Body of pancreas (tissue), 4 donors: ENCODE measurements around the gene LRRC8A. TPM values are rescaled to one million over a fixed set of nuclear protein-coding genes. Genes with fewer than 3 reads are reported as not detected.

Experiments
- ATAC-seq: fragments of 150-250 bp; one replicate; pipeline ENCODE4 v1.9.1; 2016
- DNase-seq, 4 donors: peaks; one replicate each; pipeline ENCODE4 v3.0.0-alpha.2; 2019
- H3K27ac ChIP-seq, 4 donors: fragments of 200-600 bp; sonication (generic); 1 replicate in 3 of 4; 2 replicates in 1 of 4; pipeline versions ENCODE4 v1.5.1 to v1.6.1; 2016 to 2019; ENCODE audit warnings: mild to moderate bottlenecking in 1 of 4, mixed read lengths in 1 of 4, moderate library complexity in 1 of 4
- H3K27me3 ChIP-seq, 2 donors: fragments of 200-600 bp; sonication (generic); one replicate each; pipeline ENCODE4 v1.6.0; 2016; ENCODE audit warnings: mild to moderate bottlenecking in 1 of 2
- H3K36me3 ChIP-seq, 2 donors: fragments of 200-600 bp; sonication (generic); replicated peaks in 1 of 2; 2 replicates each; pipeline ENCODE4 v1.5.1; 2016; ENCODE audit warnings: low read depth in 2 of 2; ENCODE audit not compliant: insufficient read depth in 1 of 2
- H3K4me1 ChIP-seq: fragments of 200-600 bp; sonication (generic); one replicate; pipeline ENCODE4 v1.6.0; 2016
- H3K4me3 ChIP-seq, 2 donors: fragments of 200-600 bp; sonication (generic); 1 replicate in 1 of 2; 2 replicates in 1 of 2; pipeline ENCODE4 v1.5.1; 2016 to 2019
- H3K9me3 ChIP-seq, 3 donors: fragments of 200-600 bp; sonication (generic); 1 replicate in 2 of 3; 2 replicates in 1 of 3; pipeline ENCODE4 v1.5.1; 2016
- POLR2A ChIP-seq, 3 donors: fragments of 450-650 bp; IDR thresholded peaks; one replicate each; pipeline ENCODE4 v1.6.1; 2016; ENCODE audit warnings: antibody characterized with exemption in 3 of 3, mild to moderate bottlenecking in 2 of 3
- WGBS, 2 donors: methylation state at CpG; one replicate each; pipeline ENCODE4 v1.1.5; 2017; 5-methylcytosine and 5-hydroxymethylcytosine counted together
- intact Hi-C: fragments of 100-400 bp; cut with DNase I; formaldehyde crosslinking; loops from one replicate; pipeline ENCODE4 v1.15.1; 2023
- total RNA-seq, 2 donors: library from RNA; depleted of rRNA; stranded (reverse); fragments of >200 nt; gene quantifications; one replicate each; pipeline ENCODE4 v1.1.0, GENCODE V29; 2016
- TF ChIP-seq, protein P1 (sequence below), 7 experiments: fragments of 450-650 bp in 4 of 7; fragments of 200-600 bp in 3 of 7; sonication (generic) in 3 of 7; IDR thresholded peaks; one replicate each; pipeline ENCODE4 v1.5.1; 2016 to 2019; ENCODE audit warnings: antibody characterized with exemption in 7 of 7

LRRC8A gene
- total RNA-seq, 2 donors from 2014 or later: 21.0 to 23.7 TPM

DNA sequence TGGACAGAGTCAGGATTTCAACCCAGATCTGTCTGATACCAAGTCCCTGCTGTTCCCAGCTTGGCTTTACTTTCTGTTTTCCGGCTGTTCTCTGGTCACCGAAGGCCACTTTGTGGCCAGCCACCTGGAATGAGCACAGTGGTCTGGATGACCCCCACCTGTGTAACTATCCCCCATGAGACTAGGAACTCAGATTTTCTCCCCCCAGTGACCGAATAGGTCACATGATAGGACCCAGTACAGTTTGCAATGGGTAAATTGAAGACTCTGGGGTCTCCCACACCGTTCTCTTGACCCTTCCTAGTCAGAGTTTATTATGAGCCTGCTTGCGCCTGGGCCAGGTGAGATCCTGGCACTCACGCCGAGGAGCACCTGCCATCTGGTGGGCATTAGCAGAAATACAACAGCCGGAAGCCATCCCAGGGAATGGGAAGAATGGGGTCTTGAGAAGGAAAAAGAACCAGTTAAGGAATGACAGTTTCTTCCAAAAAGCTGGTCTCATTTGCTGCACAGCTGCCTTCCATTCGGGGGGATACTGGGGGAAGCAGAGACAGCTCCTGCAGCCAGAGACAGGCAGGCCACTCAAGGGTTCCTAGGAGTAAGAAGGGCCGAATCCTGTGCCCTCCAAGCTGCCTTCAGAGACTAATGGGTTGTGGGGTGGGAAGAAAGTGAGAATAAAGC is 45.9 kb downstream of the LRRC8A start:
- H3K36me3 ChIP-seq: no peaks in the 10 kb centered on the region
- WGBS, 2 donors: 14 to 16% methylated on average over 10 of the region's 10 CpGs
- DNase-seq (peak; percentile 61 to 73 (median 70)), ATAC-seq (peak; percentile 84)
- H3K27ac ChIP-seq: peak overlapping the region in 2 of 4 donors; percentile 37 to 44
- H3K27me3 ChIP-seq: no peaks in the 10 kb centered on the region
- no peaks in the 10 kb centered on the region for H3K9me3 ChIP-seq
- TF ChIP-seq, protein P1, sequence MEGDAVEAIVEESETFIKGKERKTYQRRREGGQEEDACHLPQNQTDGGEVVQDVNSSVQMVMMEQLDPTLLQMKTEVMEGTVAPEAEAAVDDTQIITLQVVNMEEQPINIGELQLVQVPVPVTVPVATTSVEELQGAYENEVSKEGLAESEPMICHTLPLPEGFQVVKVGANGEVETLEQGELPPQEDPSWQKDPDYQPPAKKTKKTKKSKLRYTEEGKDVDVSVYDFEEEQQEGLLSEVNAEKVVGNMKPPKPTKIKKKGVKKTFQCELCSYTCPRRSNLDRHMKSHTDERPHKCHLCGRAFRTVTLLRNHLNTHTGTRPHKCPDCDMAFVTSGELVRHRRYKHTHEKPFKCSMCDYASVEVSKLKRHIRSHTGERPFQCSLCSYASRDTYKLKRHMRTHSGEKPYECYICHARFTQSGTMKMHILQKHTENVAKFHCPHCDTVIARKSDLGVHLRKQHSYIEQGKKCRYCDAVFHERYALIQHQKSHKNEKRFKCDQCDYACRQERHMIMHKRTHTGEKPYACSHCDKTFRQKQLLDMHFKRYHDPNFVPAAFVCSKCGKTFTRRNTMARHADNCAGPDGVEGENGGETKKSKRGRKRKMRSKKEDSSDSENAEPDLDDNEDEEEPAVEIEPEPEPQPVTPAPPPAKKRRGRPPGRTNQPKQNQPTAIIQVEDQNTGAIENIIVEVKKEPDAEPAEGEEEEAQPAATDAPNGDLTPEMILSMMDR (IDR thresholded peaks at IDR 0.05): peak; percentile 70 to 92 (median 88)
- no peak for TF ChIP-seq POLR2A (IDR thresholded peaks at IDR 0.05)
- intact Hi-C loops: loop anchor here (5.0 kb wide), 2 partner anchors 66 to 81 kb away; no protein-coding TSS in a partner anchor
- H3K4me3 ChIP-seq: no peak overlapping the region
- peaks cover 17% of the 10 kb centered on the region for H3K4me1 ChIP-seq

DNA sequence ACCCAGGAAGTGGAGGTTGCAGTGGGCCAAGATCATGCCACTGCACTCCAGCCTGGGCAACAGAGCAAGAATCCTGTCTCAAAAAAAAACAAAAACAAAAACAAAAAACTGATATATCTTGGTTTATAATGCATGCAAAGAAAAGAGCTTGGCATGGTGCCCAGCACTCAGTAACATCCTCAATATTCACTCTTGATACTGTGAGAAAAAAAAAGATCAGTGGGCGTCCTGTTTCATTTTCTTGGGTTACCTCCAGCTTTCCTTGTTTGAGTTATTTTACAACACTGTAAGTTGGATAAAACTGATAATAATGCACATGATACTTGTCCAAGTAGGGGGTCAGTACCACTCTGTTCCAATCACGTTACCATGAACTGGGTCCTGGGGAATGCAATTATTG is 46.7 kb downstream of the LRRC8A start:
- ATAC-seq (no peak), DNase-seq (no peak)
- Histone ChIP-seq H3K4me1 (peaks cover 11% of the 10 kb centered on the region), H3K9me3 (no peaks in the 10 kb centered on the region), H3K27ac (no peak overlapping the region), H3K27me3 (no peaks in the 10 kb centered on the region), H3K36me3 (no peaks in the 10 kb centered on the region), H3K4me3 (no peak overlapping the region)
- TF ChIP-seq, protein P1 (IDR thresholded peaks at IDR 0.05): no peak
- TF ChIP-seq POLR2A (IDR thresholded peaks at IDR 0.05): no peak
- 85% methylated on average over 2 of the region's 2 CpGs for WGBS, 2 donors
- intact Hi-C loops: loop anchor here (5.0 kb wide), 2 partner anchors 66 to 81 kb away; no protein-coding TSS in a partner anchor

DNA sequence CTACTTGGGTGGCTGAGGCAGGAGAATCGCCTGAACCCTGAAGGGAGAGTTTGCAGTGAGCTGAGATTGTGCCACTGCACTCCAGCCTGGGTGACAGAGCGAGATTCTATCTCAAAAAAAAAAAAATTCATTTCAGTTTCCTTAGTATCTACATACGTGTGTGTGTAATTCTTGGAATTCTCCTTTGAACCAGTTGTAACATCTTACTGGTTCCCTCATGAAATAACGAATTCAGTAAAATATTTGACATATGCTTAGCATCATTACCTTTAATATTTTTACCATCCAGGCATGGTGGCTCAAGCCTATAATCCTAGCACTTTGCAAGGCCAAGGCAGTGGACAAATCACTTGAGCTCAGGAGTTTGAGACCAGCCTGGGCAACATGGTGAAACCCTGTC is 47.6 kb downstream of the LRRC8A start:
- Histone ChIP-seq H3K4me1 (peaks cover 11% of the 10 kb centered on the region), H3K27me3 (no peaks in the 10 kb centered on the region), H3K9me3 (no peaks in the 10 kb centered on the region), H3K36me3 (no peaks in the 10 kb centered on the region), H3K27ac (no peak overlapping the region), H3K4me3 (no peak overlapping the region)
- no peak for TF ChIP-seq POLR2A (IDR thresholded peaks at IDR 0.05)
- DNase-seq (no peak), ATAC-seq (no peak)
- WGBS, 2 donors: 86 to 91% methylated on average over 4 of the region's 4 CpGs
- intact Hi-C loops: loop anchor here (5.0 kb wide), 2 partner anchors 67 to 82 kb away; no protein-coding TSS in a partner anchor

DNA sequence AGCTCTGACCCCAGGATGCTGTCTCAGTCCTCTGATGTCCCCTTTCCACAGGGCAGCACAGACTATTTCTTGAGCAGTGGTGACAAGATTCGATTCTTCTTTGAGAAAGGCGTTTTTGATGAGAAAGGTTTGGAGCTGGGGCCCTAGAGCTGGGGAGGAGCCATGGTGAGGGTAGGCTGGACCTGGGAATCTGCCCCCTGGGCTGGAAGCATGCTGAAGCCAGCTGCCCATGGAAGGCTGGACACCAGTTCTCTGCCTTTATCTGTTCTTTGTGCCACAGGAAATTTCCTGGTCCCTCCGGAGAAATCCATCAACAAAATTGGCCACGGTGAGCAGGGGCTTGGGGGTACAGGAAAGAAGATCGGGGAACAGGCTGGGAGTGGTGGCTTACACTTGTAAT is 51.8 kb downstream of the LRRC8A start:
- whole genome bisulfite sequencing, 2 donors: 79 to 80% methylated on average over 5 of the region's 5 CpGs
- no peaks in the 10 kb centered on the region for H3K4me1 ChIP-seq
- no peak overlapping the region for H3K27ac ChIP-seq
- intact Hi-C loops: no loop called here
- no peak overlapping the region for H3K4me3 ChIP-seq
- no peaks in the 10 kb centered on the region for H3K36me3 ChIP-seq
- H3K27me3 ChIP-seq: no peaks in the 10 kb centered on the region
- TF ChIP-seq, protein P1 (IDR thresholded peaks at IDR 0.05): no peak
- TF ChIP-seq POLR2A (IDR thresholded peaks at IDR 0.05): no peak
- DNase-seq: no peak
- ATAC-seq: no peak
- H3K9me3 ChIP-seq: no peaks in the 10 kb centered on the region

DNA sequence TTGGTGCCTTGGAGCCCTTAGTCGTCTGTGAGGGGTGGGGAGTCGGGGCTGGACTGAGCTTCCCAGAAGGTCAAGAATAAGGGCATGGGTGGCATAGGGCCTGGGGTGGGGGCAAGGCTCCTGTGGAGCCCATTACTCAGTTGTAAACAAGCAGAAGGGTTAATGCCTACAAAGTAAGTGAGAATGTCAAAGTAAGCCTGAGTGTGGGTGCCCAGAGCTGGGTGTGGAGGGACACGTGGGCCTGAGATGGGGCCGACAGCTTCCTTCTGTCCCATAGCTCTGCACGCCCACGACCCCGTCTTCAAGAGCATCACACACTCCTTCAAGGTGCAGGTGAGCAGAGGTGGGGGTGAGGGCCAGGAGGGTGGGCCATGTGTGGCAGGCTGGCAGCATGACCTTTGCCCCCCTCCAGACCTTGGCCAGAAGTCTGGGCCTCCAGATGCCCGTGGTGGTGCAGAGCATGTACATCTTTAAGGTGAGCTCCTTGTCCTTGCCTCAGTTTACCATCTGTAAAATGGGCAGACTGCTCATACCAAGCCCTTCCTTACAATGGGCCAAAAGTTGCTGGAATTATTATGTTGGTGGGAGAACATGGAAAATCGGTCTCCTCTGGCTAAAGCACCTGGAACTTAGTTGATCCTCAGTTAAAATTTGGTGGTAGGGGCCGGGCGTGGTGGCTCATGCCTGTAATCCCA is 54.4 kb downstream of the LRRC8A start:
- no peak for TF ChIP-seq POLR2A (IDR thresholded peaks at IDR 0.05)
- TF ChIP-seq, protein P1 (IDR thresholded peaks at IDR 0.05): no peak
- WGBS, 2 donors: 82 to 84% methylated on average over 11 of the region's 11 CpGs

More for the DNA sequence above, 54.4 kb downstream of the LRRC8A start:
- Histone ChIP-seq H3K4me3 (no peak overlapping the region), H3K9me3 (no peaks in the 10 kb centered on the region), H3K27me3 (no peaks in the 10 kb centered on the region), H3K27ac (no peak overlapping the region), H3K36me3 (no peaks in the 10 kb centered on the region), H3K4me1 (no peaks in the 10 kb centered on the region)
- intact Hi-C loops: no loop called here
- no peak for ATAC-seq
- DNase-seq: no peak
